ENCODE data around the gene PDLIM7.

PDLIM7 gene

DNA sequence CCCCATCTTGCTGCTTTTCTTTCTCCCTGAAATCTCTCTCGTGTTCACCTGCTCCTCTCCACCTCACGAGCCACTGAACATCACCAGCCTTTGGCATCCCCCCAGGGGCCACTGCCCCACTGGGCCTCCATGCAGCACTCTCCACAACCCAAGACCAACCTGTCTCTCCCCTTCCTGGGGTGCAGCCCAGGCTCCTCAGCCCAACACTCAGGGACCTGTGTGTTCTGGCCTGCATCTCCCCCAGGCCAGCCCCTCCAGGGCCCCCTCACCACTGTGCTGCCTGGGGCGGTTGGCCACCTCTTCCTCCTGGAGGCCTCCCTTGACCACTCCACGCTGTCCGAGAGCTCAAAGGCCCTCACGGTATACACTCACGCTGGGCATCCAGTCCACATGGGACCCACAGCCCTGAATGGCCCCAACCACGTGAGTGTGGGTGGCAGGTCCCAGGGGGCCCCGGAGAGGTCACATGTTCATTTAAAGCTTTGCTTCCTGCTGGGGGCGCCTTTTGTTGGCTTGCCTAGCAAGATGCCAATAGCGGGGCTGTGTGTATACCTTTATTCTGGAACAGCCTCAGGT, 12.7 kb upstream of the PDLIM7 start:
- H3K18ac ChIP-seq (ENCODE audit: low read length), result no peak overlapping the region
- no peak overlapping the region for H4K12ac ChIP-seq (ENCODE audit: low read depth, low read length)
- H3K23ac ChIP-seq (ENCODE audit: low read length), result no peak overlapping the region
- no peaks in the 10 kb centered on the region for H3K27me3 ChIP-seq (ENCODE audit: insufficient read depth, low read length)
- H3K4me1 ChIP-seq (ENCODE audit: control insufficient read depth in 1 of 2, insufficient read depth in 2 of 2, low read length in 2 of 2), result no peaks in the 10 kb centered on the region
- H2BK120ac ChIP-seq (ENCODE audit: insufficient read depth, low read length, poor library complexity), result no peak overlapping the region
- H3K27ac ChIP-seq (ENCODE audit: low read depth, low read length), result no peak overlapping the region
- no peak overlapping the region for H2BK5ac ChIP-seq (ENCODE audit: low read depth, low read length, poor library complexity)
- H4K8ac ChIP-seq (ENCODE audit: low read depth, low read length), result no peak overlapping the region
- H3K9ac ChIP-seq (ENCODE audit: low read length), result no peak overlapping the region
- no peak overlapping the region for H3K4me2 ChIP-seq (ENCODE audit: low read length)
- no peak overlapping the region for H3K4me3 ChIP-seq (ENCODE audit: low read depth, low read length)
- no peak overlapping the region for H2AK5ac ChIP-seq (ENCODE audit: low read length)
- H3K79me2 ChIP-seq (ENCODE audit: control insufficient read depth, insufficient read depth, low read length, poor library complexity), result no peaks in the 10 kb centered on the region
- no peak overlapping the region for H2AFZ ChIP-seq (ENCODE audit: insufficient read depth, low read length, poor library complexity)
- no peak for DNase-seq
- no peak overlapping the region for H4K91ac ChIP-seq (ENCODE audit: low read depth, low read length)
- no CpG with 5 or more reads among the region's 11 CpGs for WGBS (ENCODE audit: extremely low coverage, insufficient coverage, insufficient read length)
- peaks cover 50 to 60% of the 10 kb centered on the region in 2 experiments for H3K36me3 ChIP-seq (ENCODE audit: control insufficient read depth in 1 of 2, insufficient read depth in 2 of 2, low read length in 2 of 2)
- no peak overlapping the region for H2BK12ac ChIP-seq (ENCODE audit: low read length)
- no peaks in the 10 kb centered on the region for H3K79me1 ChIP-seq (ENCODE audit: low read length)
- H3K9me3 ChIP-seq (ENCODE audit: insufficient read depth, low read depth, low read length), result no peaks in the 10 kb centered on the region
- H3K14ac ChIP-seq (ENCODE audit: low read length), result no peak overlapping the region
- no peak overlapping the region for H3K4ac ChIP-seq (ENCODE audit: low read depth, low read length)

DNA sequence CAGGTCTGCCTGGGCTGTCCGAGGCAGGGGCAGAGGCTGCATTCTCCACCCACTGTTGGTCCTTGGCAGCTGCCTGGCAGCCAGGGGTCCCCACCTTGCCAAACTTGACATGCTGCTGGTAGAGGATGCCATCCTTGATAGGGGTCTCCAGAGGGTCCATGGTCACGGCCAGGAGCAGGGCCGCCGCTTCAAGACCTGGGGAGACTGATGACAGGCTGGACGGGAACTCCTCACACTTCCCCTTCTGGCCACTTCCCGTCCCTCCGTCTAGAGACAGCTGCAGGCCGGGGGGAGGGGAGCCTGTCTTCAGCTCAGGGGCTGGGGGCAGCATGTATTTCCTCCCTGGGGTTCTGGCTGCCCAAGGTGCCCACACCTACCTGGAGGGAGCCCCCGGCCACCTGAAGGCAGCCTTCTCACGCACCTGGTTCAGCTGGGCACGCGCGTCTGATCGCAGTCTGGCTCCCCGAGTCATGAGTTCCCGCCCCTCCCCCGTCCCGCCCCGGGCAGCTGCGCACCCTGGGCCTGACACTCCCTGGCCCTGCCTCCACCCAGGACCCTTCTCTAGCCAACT, 12.1 kb upstream of the PDLIM7 start, which contains the start of gene DOK3:
DOK3 (minus strand) TSS at position 446 of the 571 bp plus-strand sequence; CDS start at position 160, 286 bp downstream.
- no peaks in the 10 kb centered on the region for H3K4me1 ChIP-seq (ENCODE audit: control insufficient read depth in 1 of 2, insufficient read depth in 2 of 2, low read length in 2 of 2)
- H3K79me2 ChIP-seq (ENCODE audit: control insufficient read depth, insufficient read depth, low read length, poor library complexity), result no peaks in the 10 kb centered on the region
- no peaks in the 10 kb centered on the region for H3K9me3 ChIP-seq (ENCODE audit: insufficient read depth, low read depth, low read length)
- H3K36me3 ChIP-seq (ENCODE audit: control insufficient read depth in 1 of 2, insufficient read depth in 2 of 2, low read length in 2 of 2), result peaks cover 47 to 54% of the 10 kb centered on the region in 2 experiments
- no peak within 1 kb of the TSS for H3K9ac ChIP-seq (ENCODE audit: low read length)
- H2BK120ac ChIP-seq (ENCODE audit: insufficient read depth, low read length, poor library complexity), result no peak within 1 kb of the TSS
- DNase-seq, result no peak
- H2BK12ac ChIP-seq (ENCODE audit: low read length), result no peak within 1 kb of the TSS
- H2BK5ac ChIP-seq (ENCODE audit: low read depth, low read length, poor library complexity), result no peak within 1 kb of the TSS
- no CpG with 5 or more reads among the region's 20 CpGs for WGBS (ENCODE audit: extremely low coverage, insufficient coverage, insufficient read length)
- no peak within 1 kb of the TSS for H4K12ac ChIP-seq (ENCODE audit: low read depth, low read length)
- H4K8ac ChIP-seq (ENCODE audit: low read depth, low read length), result no peak within 1 kb of the TSS
- H3K4me3 ChIP-seq (ENCODE audit: low read depth, low read length), result no peak within 1 kb of the TSS
- H3K27me3 ChIP-seq (ENCODE audit: insufficient read depth, low read length), result no peaks in the 10 kb centered on the region
- no peaks in the 10 kb centered on the region for H3K79me1 ChIP-seq (ENCODE audit: low read length)
- no peak within 1 kb of the TSS for H2AFZ ChIP-seq (ENCODE audit: insufficient read depth, low read length, poor library complexity)
- H3K14ac ChIP-seq (ENCODE audit: low read length), result no peak within 1 kb of the TSS
- no peak within 1 kb of the TSS for H3K23ac ChIP-seq (ENCODE audit: low read length)
- H3K27ac ChIP-seq (ENCODE audit: low read depth, low read length), result no peak within 1 kb of the TSS
- no peak within 1 kb of the TSS for H3K4ac ChIP-seq (ENCODE audit: low read depth, low read length)
- H4K91ac ChIP-seq (ENCODE audit: low read depth, low read length), result no peak within 1 kb of the TSS
- no peak within 1 kb of the TSS for H3K18ac ChIP-seq (ENCODE audit: low read length)
- H3K4me2 ChIP-seq (ENCODE audit: low read length), result no peak within 1 kb of the TSS
- H2AK5ac ChIP-seq (ENCODE audit: low read length), result no peak within 1 kb of the TSS

DNA sequence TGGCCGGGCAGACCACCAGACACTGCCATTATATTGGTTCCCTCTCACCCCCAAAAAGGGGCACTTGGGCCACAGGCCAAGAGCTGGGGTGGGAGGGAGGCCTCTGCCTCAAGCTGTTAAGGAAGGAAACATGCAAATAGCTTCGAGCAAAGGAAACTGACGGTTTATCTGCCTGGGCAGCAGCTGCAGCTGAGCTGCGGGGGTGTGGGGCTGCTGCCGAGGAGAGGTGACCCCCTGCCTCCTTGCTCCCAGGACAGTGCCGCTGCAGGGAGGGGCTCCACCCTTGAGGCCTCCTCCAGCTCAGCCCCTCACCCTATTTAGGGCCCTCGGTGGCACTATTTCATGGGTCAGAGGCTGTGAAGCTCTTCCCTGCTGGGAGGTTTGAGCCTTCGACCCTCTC, 11.4 kb upstream of the PDLIM7 start:
- Histone ChIP-seq H3K4me1 (ENCODE audit: control insufficient read depth in 1 of 2, insufficient read depth in 2 of 2, low read length in 2 of 2) (no peaks in the 10 kb centered on the region), H3K9me3 (ENCODE audit: insufficient read depth, low read depth, low read length) (no peaks in the 10 kb centered on the region), H4K8ac (ENCODE audit: low read depth, low read length) (no peak overlapping the region), H2BK5ac (ENCODE audit: low read depth, low read length, poor library complexity) (no peak overlapping the region), H3K14ac (ENCODE audit: low read length) (no peak overlapping the region), H3K36me3 (ENCODE audit: control insufficient read depth in 1 of 2, insufficient read depth in 2 of 2, low read length in 2 of 2) (peaks cover 45 to 54% of the 10 kb centered on the region in 2 experiments), H3K4me3 (ENCODE audit: low read depth, low read length) (no peak overlapping the region), H3K27ac (ENCODE audit: low read depth, low read length) (no peak overlapping the region), H2BK12ac (ENCODE audit: low read length) (no peak overlapping the region), H2AK5ac (ENCODE audit: low read length) (no peak overlapping the region), H3K79me2 (ENCODE audit: control insufficient read depth, insufficient read depth, low read length, poor library complexity) (no peaks in the 10 kb centered on the region), H4K91ac (ENCODE audit: low read depth, low read length) (no peak overlapping the region), H4K12ac (ENCODE audit: low read depth, low read length) (no peak overlapping the region), H3K18ac (ENCODE audit: low read length) (no peak overlapping the region), H3K27me3 (ENCODE audit: insufficient read depth, low read length) (no peaks in the 10 kb centered on the region), H2AFZ (ENCODE audit: insufficient read depth, low read length, poor library complexity) (no peak overlapping the region), H3K23ac (ENCODE audit: low read length) (no peak overlapping the region), H3K9ac (ENCODE audit: low read length) (no peak overlapping the region), H2BK120ac (ENCODE audit: insufficient read depth, low read length, poor library complexity) (no peak overlapping the region), H3K4me2 (ENCODE audit: low read length) (no peak overlapping the region), H3K79me1 (ENCODE audit: low read length) (no peaks in the 10 kb centered on the region), H3K4ac (ENCODE audit: low read depth, low read length) (no peak overlapping the region)
- WGBS (ENCODE audit: extremely low coverage, insufficient coverage, insufficient read length), result no CpG with 5 or more reads among the region's 8 CpGs
- no peak for DNase-seq

DNA sequence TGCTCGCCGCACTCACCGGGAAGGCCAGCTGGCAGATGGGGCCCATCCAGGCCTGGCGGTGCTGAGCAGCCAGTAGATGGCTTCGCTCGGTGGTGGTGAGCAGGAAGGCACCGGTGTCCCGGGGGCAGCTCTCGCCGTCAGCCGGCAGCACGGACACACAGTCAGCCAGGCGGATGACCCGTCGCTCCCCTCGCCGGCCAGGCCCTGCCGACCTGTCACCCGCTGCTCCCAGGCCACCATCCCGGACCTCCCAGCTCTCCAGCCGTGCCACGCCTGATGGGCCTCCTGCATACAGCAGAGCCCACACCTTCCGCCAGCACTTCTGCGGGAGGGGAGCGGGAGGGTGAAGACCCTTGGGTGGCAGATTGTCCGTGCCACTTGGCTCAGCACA, 10.8 kb upstream of the PDLIM7 start:
- H3K9ac ChIP-seq (ENCODE audit: low read length), result no peak overlapping the region
- H2AFZ ChIP-seq (ENCODE audit: insufficient read depth, low read length, poor library complexity), result no peak overlapping the region
- H3K27me3 ChIP-seq (ENCODE audit: insufficient read depth, low read length), result no peaks in the 10 kb centered on the region
- H4K91ac ChIP-seq (ENCODE audit: low read depth, low read length), result no peak overlapping the region
- H4K12ac ChIP-seq (ENCODE audit: low read depth, low read length), result no peak overlapping the region
- no peak overlapping the region for H2BK5ac ChIP-seq (ENCODE audit: low read depth, low read length, poor library complexity)
- no peak for DNase-seq
- H3K4me2 ChIP-seq (ENCODE audit: low read length), result no peak overlapping the region
- H4K8ac ChIP-seq (ENCODE audit: low read depth, low read length), result no peak overlapping the region
- H3K4ac ChIP-seq (ENCODE audit: low read depth, low read length), result no peak overlapping the region
- H3K79me1 ChIP-seq (ENCODE audit: low read length), result no peaks in the 10 kb centered on the region
- no peak overlapping the region for H3K23ac ChIP-seq (ENCODE audit: low read length)
- WGBS (ENCODE audit: extremely low coverage, insufficient coverage, insufficient read length), result no CpG with 5 or more reads among the region's 26 CpGs
- no peak overlapping the region for H3K18ac ChIP-seq (ENCODE audit: low read length)
- H3K27ac ChIP-seq (ENCODE audit: low read depth, low read length), result no peak overlapping the region
- no peaks in the 10 kb centered on the region for H3K79me2 ChIP-seq (ENCODE audit: control insufficient read depth, insufficient read depth, low read length, poor library complexity)
- H2BK120ac ChIP-seq (ENCODE audit: insufficient read depth, low read length, poor library complexity), result no peak overlapping the region
- H2BK12ac ChIP-seq (ENCODE audit: low read length), result no peak overlapping the region
- H3K4me1 ChIP-seq (ENCODE audit: control insufficient read depth in 1 of 2, insufficient read depth in 2 of 2, low read length in 2 of 2), result no peaks in the 10 kb centered on the region
- H3K4me3 ChIP-seq (ENCODE audit: low read depth, low read length), result no peak overlapping the region
- no peaks in the 10 kb centered on the region for H3K9me3 ChIP-seq (ENCODE audit: insufficient read depth, low read depth, low read length)
- no peak overlapping the region for H2AK5ac ChIP-seq (ENCODE audit: low read length)
- peaks cover 43 to 54% of the 10 kb centered on the region in 2 experiments for H3K36me3 ChIP-seq (ENCODE audit: control insufficient read depth in 1 of 2, insufficient read depth in 2 of 2, low read length in 2 of 2)
- H3K14ac ChIP-seq (ENCODE audit: low read length), result no peak overlapping the region

All from trophoblast cell (in vitro differentiated cells and primary cell).